GM19025 (cell line): Measurements from ENCODE around the gene TEKT4.
"Not testable (repeated sequence)": the region's sequence is repeated elsewhere in the genome, so short reads cannot be mapped to it uniquely, and the experiment has no call there.

Source experiments
- ATAC-seq: cut with Tn5 transposase; IDR thresholded peaks from one replicate; pipeline ENCODE4 v1.9.1; 2021; ENCODE audit warnings: mild to moderate bottlenecking, low read depth, moderate library complexity; ENCODE audit not compliant: unreplicated experiment

TEKT4 gene

DNA sequence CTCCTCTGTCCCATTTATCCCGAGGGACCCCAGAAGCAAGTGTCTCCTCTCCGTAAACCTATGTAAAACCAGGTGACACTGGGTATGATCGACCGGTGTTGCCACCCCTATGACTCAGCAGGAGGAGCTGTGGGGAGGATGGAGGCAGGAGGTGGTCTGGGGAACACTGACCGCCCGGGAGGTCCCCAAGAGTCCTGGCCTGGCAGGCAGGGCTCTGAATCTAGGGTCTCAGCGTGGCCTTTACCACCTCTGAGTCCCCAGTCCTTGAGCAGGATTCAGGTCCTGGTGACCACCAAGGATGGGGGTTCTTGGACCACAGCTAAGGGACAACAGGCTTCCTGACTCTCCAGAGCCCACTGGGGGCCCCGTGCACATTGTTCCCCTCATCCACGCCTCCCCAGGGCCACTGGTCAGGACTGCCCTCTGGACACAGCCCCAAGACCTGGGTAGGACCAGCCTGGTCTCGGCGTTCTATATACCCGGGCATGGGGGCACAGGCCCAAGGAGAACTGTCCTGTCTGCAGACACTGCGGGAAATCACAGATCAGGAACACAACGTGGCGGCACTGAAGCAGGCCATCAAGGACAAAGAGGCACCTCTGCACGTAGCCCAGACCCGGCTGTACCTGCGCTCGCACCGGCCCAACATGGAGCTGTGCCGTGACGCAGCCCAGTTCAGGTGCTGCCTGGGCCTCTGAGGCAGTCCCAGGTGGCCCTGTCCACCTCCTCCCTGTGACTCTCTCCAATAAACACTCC, 4.0 kb downstream of the TEKT4 start:
- no peak for ATAC-seq

DNA sequence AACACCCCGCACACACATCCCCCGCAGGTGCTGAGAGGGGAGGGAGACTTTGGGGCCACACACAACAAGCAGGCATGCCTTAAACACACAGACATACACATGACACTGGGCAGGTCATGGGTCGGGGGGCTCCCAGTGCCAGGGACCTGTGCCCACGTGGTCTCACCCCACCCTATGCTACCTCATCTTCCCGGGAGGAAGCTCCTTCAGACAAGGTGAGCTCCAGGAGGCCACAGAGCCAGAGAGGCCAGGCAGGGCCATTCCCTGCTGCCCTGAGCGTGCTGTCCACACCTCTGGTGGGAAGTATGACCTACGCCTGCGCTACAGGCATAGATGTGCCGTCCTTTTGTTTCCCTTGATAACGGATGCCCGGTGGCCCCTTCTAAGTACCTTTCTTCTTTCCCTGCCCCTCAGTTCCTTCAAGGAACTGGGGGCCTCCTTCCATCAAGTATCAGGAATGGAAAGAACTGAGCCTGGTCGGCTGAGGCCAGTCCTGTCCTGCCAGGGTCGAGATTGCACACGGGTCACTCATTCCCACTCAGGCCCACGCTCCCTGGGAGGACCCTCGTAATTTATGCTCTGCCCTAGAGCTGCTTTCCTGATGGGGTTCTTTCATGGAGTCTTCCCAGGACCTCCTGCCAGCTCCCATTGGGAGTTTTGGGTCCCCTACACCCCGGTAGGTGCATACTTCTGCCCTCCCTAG, 4.7 kb downstream of the TEKT4 start:
- ATAC-seq = no peak

DNA sequence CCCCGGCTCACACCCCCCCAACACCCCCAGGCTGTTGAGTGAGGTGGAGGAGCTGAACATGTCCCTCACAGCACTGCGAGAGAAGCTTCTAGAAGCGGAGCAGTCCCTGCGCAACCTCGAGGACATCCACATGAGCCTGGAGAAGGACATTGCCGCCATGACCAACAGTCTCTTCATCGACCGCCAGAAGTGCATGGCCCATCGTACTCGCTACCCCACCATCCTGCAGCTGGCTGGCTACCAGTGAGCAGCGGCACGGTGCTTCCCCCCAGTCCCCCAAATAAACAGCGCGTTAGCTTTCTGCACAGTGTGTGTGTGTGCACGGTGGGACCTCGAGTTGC, 5.3 kb downstream of the TEKT4 start:
- no peak for ATAC-seq

DNA sequence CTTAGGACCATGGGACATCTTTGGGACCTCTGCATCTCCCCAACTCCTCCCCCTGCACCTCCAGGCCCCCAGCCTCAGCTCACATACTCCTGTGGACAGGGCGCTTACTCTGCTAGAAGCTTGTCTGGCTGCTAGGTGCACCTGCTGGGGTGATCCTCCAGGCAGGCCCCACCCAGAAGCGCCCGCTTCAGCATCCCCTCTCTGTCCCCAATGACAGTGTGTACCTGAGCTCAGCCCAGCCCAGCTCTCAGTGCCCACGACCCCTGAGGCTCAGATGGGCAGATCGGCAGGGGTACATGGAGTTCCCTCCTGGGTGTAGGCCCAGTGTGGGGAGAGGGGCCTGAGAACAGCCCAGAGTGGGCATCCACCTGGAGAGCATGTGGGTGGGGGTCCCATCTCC, 5.9 kb downstream of the TEKT4 start:
- no peak for ATAC-seq

DNA sequence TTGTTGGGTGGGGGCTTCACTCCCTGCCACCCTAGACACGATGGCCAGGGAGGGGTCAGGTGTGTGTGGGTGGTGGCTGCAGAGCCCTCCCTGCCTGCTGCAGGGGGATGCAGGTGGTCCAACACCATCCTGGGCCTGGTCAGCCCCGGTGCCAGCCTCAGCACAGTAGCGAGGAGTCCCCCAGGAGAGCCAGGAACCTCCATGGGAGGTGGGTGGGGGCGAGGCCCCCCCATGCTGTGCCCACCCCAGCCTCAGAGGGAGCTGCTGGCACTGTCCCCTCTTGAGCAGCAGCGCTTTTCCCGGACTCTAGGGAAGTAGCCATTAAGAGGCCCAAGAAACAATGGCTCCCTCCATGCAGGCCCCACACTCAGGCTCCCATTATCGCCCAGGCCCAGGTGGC, 7.3 kb downstream of the TEKT4 start:
- ATAC-seq = not testable (repeated sequence)

DNA sequence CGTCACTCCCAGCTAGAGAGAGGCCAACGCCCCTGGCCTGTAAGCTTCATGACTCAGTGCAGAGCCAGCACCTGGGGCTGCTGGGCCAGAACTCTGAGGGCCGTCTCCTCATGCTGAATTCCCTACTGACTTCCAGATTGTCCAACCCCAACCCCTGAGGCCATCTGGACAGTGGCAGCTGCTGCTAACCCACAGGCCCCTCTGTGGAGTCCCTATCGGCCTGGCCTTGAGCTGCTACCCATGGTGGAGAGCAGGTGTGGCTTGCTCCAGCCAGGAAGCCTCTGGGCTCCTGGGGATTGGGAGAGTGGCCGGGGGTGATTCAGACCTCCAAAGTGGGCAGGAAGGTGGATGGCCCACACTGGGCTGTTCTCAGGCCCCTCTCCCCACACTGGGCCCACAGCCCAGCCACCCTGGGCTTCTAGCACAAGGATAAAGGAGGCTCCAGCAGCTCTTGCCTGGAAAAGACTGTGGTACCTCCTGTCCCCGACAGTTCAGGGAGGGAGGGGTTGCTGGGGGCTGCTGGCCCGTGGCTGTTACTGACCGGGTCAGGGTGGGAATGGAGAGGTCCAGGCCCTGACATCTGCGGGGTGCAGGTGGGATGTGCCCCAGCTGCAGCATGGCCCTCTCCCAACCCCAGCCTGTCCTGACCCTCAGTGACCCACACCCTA, 8.2 kb downstream of the TEKT4 start:
- ATAC-seq = no peak

DNA sequence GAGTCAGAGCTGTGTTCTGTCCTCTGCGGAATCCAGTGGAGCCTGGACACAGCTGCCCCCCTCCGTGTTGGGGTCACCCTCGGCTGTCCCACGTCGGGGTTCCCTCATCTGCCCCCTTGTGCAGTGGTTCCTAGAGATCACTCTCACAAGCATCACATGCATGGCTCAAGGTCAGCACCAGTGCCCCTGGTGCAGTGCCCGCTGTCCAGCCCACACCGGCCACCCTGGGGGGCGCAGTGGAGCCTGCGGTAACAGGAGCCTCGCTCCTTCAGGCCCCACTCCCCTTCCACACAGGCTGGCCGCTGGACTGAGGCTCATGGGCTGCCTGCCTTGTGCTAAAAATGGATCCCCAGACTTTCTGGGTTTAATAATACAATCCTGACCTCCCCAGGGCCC, 8.8 kb downstream of the TEKT4 start:
- no peak for ATAC-seq

DNA sequence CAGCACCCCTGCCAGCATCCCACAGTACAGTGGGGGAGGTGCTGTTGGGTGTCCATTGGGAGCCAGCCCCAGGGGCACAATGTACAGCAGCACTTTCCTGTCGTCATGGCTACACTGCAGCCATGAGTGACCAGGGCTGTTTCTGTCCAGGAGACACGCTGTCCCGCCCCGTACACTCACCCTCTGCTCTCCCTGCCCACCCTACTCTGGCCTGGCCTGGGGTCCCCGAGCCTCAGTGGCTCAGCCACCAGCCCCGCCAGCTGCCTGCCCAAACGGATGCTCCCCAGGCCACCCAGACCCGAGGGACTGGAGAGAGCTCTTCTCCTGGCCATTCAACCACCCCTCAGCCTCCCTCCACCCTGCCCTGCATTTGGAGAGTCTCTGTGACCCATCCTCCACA, 9.3 kb downstream of the TEKT4 start:
- no peak for ATAC-seq

DNA sequence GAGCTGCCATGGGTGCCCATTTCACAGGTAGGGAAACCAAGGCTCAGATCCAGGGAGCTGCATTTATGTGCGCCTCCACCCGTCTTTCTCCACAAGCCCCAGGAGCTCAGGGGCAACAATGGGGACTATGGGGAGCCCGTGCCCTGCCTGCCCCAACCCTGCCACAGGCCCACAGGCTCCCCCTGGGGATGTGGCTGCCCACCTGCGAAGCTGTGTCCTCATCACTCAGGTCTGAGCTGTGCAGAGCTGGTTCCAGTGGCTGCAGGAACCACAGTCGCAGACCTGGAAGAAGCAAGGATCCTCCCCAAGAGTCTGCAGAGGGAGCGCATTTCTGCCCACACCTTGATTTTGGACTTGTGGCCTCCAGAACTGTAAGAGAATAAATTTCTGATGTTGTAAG, 9.8 kb downstream of the TEKT4 start:
- no peak for ATAC-seq

DNA sequence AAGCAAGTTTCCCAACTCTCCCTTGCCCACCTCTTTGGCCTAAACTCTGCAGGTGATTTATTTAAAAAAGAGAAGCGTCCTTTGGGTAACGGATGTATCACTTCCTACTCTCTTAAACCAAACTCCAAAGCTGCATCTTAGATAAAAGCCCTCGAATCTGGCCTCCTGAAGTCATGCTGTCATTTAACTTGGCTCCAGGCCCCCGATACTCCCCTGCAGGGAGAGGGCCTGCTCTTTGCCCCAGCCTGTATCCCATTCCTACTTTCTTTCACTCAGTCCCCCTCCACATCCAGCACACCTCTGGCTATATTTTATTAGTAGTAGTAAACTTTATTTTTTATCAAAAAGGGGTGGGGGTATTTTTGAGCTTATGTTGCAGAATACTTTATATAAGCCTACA, 19.0 kb downstream of the TEKT4 start:
- ATAC-seq = no peak

DNA sequence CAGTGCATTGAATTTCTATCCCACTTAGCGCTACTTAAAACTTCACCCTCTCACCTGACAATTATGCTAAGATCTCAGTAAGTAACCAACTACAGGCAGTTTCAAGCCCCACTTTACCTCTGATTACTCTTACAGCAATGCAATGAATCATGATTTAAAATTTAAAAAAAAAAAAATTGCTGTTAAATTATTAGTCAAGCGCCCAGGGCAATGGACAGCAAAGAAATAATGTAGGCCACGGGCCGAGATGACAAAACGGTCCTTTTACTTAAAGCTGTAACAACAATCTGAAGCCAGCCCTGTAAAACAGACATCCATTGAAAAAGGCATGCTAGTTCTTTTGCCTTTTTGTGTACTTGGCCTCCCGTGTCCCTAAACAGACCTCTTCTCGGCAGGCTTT, 24.0 kb downstream of the TEKT4 start:
- ATAC-seq = not testable (repeated sequence)

DNA sequence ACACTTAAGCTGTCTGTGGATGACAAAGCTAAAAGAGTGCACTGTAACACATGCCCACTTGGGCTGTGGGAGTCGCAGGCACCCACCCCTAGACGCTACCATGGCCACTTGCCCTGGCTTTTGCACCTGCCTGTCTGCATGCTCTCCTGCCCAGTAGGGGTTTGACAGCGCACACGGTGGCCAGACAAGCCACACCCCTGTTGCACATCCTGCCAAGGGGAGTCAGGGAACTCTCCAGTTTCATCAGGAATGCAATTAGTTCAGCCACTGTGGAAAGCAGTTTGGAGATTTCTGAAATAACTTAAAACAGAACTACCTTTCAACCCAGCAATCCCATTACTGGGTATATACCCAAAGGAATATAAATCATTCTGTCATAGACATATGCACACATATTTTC, 35.7 kb downstream of the TEKT4 start:
- ATAC-seq = not testable (repeated sequence)

DNA sequence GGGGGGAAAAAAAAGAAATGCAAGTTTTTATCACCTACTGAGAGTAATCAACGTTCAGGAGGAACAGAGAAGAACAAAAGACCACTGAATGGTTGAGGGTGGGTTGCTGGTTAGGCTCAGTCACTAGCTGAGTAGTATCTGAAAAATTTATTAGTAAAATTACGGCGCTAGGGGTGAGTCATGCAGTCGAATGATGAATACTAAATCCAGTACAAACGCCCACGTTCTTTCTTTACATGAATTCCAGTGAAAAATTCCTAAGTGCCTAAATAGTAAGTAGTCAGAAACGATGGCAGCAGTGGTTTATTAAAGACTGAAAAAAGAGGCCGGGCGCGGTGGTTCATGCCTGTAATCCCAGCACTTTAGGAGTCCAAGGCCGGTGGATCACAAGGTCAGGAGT, 52.0 kb downstream of the TEKT4 start:
- ATAC-seq = no peak

DNA sequence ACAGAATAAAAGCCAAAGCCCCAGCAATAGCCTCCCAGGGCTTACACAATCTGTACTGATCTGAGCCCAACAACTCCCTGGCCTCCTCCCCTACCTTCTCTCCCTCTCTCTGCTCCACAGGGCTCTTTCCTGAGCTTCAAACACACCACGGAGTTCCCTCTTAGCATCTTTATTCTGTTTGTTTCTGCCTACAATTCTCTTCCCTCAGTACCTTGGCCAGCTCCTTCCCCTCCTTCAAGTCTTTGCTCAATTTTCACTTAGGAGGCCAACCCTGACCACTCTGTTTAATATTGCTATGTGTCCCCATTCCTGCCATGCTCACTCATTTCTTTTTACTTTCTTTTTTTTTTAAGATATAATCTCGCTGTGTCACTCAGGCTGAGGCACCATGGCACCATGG, 53.8 kb downstream of the TEKT4 start:
- not testable (repeated sequence) for ATAC-seq
